Astrocyte of the cerebellum (primary cell): ENCODE data around the gene CLEC4M.

ENCODE experiments used
- DNase-seq: peaks from one replicate; pipeline ENCODE4 v3.0.0-alpha.2; 2011; ENCODE audit warnings: low read depth
- H3K4me3 ChIP-seq: 2 replicates; pipeline ENCODE4 v1.5.1; 2011; ENCODE audit warnings: mild to moderate bottlenecking, low read depth, low read length, moderate library complexity
- in situ Hi-C: cut with HindIII; loops from 2 replicates; pipeline ENCODE4 v1.10.0; 2017; ENCODE audit warnings: low sequenced_read_pairs
- TF ChIP-seq, protein P1 (sequence below): IDR thresholded peaks from 2 replicates; pipeline ENCODE4 v1.5.1; 2012; ENCODE audit warnings: low read length, low read depth, moderate library complexity, mild to moderate bottlenecking; ENCODE audit errors: missing control alignments

Gene CLEC4M

DNA sequence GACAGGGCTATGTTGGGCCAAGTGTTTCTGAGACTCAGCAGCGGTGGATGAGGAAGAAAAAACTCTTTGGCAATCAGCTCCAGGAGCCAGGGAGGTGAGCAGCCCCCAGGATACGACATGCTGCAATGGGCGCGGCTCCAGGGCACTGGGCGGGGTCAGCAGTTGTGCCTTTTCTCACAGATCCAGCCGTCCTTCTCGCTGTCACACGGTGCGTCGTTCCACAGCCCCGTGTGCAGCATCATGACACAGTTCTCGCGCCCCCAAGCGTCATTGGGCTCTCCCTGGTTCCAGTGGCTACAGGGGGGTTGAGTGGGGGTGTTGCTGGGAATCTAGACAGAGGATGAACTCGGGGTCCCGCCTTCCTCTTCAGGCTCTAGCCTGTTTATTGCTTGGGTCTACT, 33.8 kb upstream of the CLEC4M start:
- TF ChIP-seq, protein P1, sequence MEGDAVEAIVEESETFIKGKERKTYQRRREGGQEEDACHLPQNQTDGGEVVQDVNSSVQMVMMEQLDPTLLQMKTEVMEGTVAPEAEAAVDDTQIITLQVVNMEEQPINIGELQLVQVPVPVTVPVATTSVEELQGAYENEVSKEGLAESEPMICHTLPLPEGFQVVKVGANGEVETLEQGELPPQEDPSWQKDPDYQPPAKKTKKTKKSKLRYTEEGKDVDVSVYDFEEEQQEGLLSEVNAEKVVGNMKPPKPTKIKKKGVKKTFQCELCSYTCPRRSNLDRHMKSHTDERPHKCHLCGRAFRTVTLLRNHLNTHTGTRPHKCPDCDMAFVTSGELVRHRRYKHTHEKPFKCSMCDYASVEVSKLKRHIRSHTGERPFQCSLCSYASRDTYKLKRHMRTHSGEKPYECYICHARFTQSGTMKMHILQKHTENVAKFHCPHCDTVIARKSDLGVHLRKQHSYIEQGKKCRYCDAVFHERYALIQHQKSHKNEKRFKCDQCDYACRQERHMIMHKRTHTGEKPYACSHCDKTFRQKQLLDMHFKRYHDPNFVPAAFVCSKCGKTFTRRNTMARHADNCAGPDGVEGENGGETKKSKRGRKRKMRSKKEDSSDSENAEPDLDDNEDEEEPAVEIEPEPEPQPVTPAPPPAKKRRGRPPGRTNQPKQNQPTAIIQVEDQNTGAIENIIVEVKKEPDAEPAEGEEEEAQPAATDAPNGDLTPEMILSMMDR: no peak
- in situ Hi-C loops: no loop called here
- no peak for DNase-seq
- H3K4me3 ChIP-seq: no peak overlapping the region

- no peak overlapping the region for H3K4me3 ChIP-seq
- in situ Hi-C loops: no loop called here
- DNase-seq: no peak
- TF ChIP-seq, protein P1: no peak
Measured at GRCh38 chr19:7729831-7730285, 33.2 kb upstream of the CLEC4M start.

GRCh38 chr19:7730286-7731217, 32.5 kb upstream of the CLEC4M start:
- DNase-seq: no peak
- TF ChIP-seq, protein P1: no peak
- in situ Hi-C loops: no loop called here
- no peak overlapping the region for H3K4me3 ChIP-seq

DNA sequence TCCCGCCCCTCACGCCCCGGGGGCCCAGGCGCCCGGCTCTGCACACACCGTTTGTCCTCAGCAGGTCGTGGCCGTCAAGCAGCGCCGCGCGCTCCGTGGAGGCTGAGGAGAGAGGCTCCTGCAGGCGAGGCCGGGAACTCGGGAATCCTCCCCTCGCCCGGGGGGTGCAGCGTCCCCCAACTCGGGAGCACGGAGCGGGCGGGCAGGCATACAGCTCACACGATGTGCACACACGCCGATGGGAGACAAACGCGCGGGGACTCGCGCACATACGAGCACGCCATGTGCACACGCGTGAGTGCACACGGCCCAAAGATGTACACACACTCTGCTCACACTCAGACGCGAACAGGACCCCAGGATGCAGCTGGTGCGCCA, 31.8 kb upstream of the CLEC4M start:
- TF ChIP-seq, protein P1: no peak
- H3K4me3 ChIP-seq: no peak overlapping the region
- no peak for DNase-seq
- in situ Hi-C loops: no loop called here

GRCh38 chr19:7731615-7732014, 31.4 kb upstream of the CLEC4M start:
- H3K4me3 ChIP-seq: no peak overlapping the region
- in situ Hi-C loops: no loop called here
- no peak for DNase-seq
- TF ChIP-seq, protein P1: no peak

- TF ChIP-seq, protein P1: no peak
- in situ Hi-C loops: no loop called here
- DNase-seq: no peak
- no peak within 1 kb of the TSS for H3K4me3 ChIP-seq
Measured at GRCh38 chr19:7732045-7732444, 31.0 kb upstream of the CLEC4M start, which contains the start of gene CLEC4G. Gene CLEC4G, minus strand, starts transcription at chr19:7732110. Its CDS starts 8 bp downstream, at chr19:7732102.
